ENCODE data around the gene DBN1. TPM values are rescaled to one million over a fixed set of nuclear protein-coding genes. Genes with fewer than 3 reads are reported as not detected.

The DBN1 gene
- total RNA-seq, 1 experiment from 2014 or later = 127 TPM

- no peak for TF ChIP-seq EZH2phosphoT487 (IDR thresholded peaks at IDR 0.05; ENCODE audit: borderline replicate concordance, low read length)
- no peak for TF ChIP-seq EZH2 (IDR thresholded peaks at IDR 0.05; ENCODE audit: low read length, unreplicated experiment)
- TF ChIP-seq CTCF (conservative IDR thresholded peaks at IDR 0.05; ENCODE audit: low read depth, low read length) = no peak
- Histone ChIP-seq H3K9me2 (replicated peaks; ENCODE audit: low read length) (no peaks in the 10 kb centered on the region), H3K27ac (ENCODE audit: low read length) (no peak overlapping the region), H3K9me3 (ENCODE audit: low read length) (no peaks in the 10 kb centered on the region), H3K79me2 (ENCODE audit: low read length) (no peaks in the 10 kb centered on the region), H2AFZ (ENCODE audit: low read length) (no peak overlapping the region), H3K4me2 (ENCODE audit: low read length) (no peak overlapping the region), H3K4me1 (ENCODE audit: insufficient read depth, low read length) (no peaks in the 10 kb centered on the region), H3K36me3 (ENCODE audit: low read depth, low read length) (peaks cover 21% of the 10 kb centered on the region), H4K20me1 (ENCODE audit: low read length) (peaks cover 8% of the 10 kb centered on the region; the same call in 1 of the 2 replicates), H3K27me3 (ENCODE audit: low read length) (no peaks in the 10 kb centered on the region), H3F3A (ENCODE audit: low read length, unreplicated experiment) (peaks cover 2% of the 10 kb centered on the region), H3K9ac (ENCODE audit: low read length) (no peak overlapping the region), H3K4me3 (ENCODE audit: low read length) (no peak overlapping the region)
- intact Hi-C loops (cut with micrococcal nuclease) = no loop called here
- no peak for DNase-seq
- BruUV-seq (replicated peaks) = no TSS peak
- ChIA-PET POLR2A (ENCODE audit: unreplicated experiment) (no interaction called here), CTCF (no interaction called here)
- no peak for ATAC-seq
Measured at GRCh38 chr5:177462021-177462670, 11.3 kb downstream of the DBN1 start.

- Histone ChIP-seq H3K9me2 (replicated peaks; ENCODE audit: low read length) (no peaks in the 10 kb centered on the region), H3K4me2 (ENCODE audit: low read length) (no peak overlapping the region), H3K79me2 (ENCODE audit: low read length) (no peaks in the 10 kb centered on the region), H2AFZ (ENCODE audit: low read length) (no peak overlapping the region), H3K9me3 (ENCODE audit: low read length) (no peaks in the 10 kb centered on the region), H3K27me3 (ENCODE audit: low read length) (no peaks in the 10 kb centered on the region), H3K4me3 (ENCODE audit: low read length) (no peak overlapping the region), H3K27ac (ENCODE audit: low read length) (no peak overlapping the region), H3K36me3 (ENCODE audit: low read depth, low read length) (peaks cover 5% of the 10 kb centered on the region), H4K20me1 (ENCODE audit: low read length) (peaks cover 14% of the 10 kb centered on the region; the same call in 1 of the 2 replicates), H3K9ac (ENCODE audit: low read length) (no peak overlapping the region), H3K4me1 (ENCODE audit: insufficient read depth, low read length) (peaks cover 7% of the 10 kb centered on the region; the same call in 1 of the 2 replicates), H3F3A (ENCODE audit: low read length, unreplicated experiment) (peaks cover 8% of the 10 kb centered on the region)
- intact Hi-C loops (cut with micrococcal nuclease) = no loop called here
- no TSS peak for BruUV-seq (replicated peaks)
- ATAC-seq (no peak), DNase-seq (no peak)
- TF ChIP-seq EZH2phosphoT487 (IDR thresholded peaks at IDR 0.05; ENCODE audit: borderline replicate concordance, low read length) (no peak), CTCF (conservative IDR thresholded peaks at IDR 0.05; ENCODE audit: low read depth, low read length) (no peak), EZH2 (IDR thresholded peaks at IDR 0.05; ENCODE audit: low read length, unreplicated experiment) (no peak)
- ChIA-PET CTCF (interaction anchor here (0.5 kb wide), 1 partner anchor 104 kb away, joined by 3 read pairs; no protein-coding TSS in a partner anchor), POLR2A (ENCODE audit: unreplicated experiment) (no interaction called here)
Measured at GRCh38 chr5:177459819-177460628, 13.4 kb downstream of the DBN1 start.

All from PC-3 (cell line).